Upper lobe of right lung (tissue), 1 donor: Measurements from ENCODE around the gene LSM4. TPM values are rescaled to one million over a fixed set of nuclear protein-coding genes. Genes with fewer than 3 reads are reported as not detected.

ENCODE experiments used
- ATAC-seq: fragments of 200-7000 bp; cut with Tn5 transposase; one replicate; pipeline ENCODE4 v1.9.1; 2020; ENCODE audit warnings: mild to moderate bottlenecking, moderate library complexity
- DNase-seq: peaks from one replicate; pipeline ENCODE4 v3.0.0-alpha.2; 2020
- H3K27ac ChIP-seq: fragments of 200-600 bp; one replicate; pipeline ENCODE4 v1.8.0; 2022
- H3K27me3 ChIP-seq: fragments of 200-600 bp; one replicate; pipeline ENCODE4 v1.8.0; 2022; ENCODE audit warnings: mild to moderate bottlenecking
- H3K36me3 ChIP-seq: fragments of 200-600 bp; one replicate; pipeline ENCODE4 v1.8.0; 2022
- H3K4me1 ChIP-seq: fragments of 200-600 bp; one replicate; pipeline ENCODE4 v1.8.0; 2022
- H3K4me3 ChIP-seq: fragments of 200-600 bp; one replicate; pipeline ENCODE4 v1.8.0; 2022; ENCODE audit warnings: mild to moderate bottlenecking
- H3K9me3 ChIP-seq: fragments of 200-600 bp; one replicate; pipeline ENCODE4 v1.8.0; 2022
- intact Hi-C: fragments of 100-400 bp; cut with DNase I; formaldehyde crosslinking; loops from one replicate; pipeline ENCODE4 v1.11.0; 2022
- total RNA-seq: library from RNA; stranded (reverse); fragmentation: NEBNext Ultra II Directional; extraction: Animal tissue kit (Norgen Biotek cat#: 25700); gene quantifications from one replicate; pipeline ENCODE4 v1.2.1, GENCODE V29; 2021
- TF ChIP-seq, protein P1 (sequence below): fragments of 200-600 bp; IDR thresholded peaks from one replicate; pipeline ENCODE4 v1.8.0; 2022; ENCODE audit warnings: antibody characterized with exemption
- donor health status: DM: no; HTN: yes; CAD: no; lungs with severe emphysema.

LSM4 gene
- total RNA-seq, 1 donor from 2014 or later = 76.9 TPM

DNA sequence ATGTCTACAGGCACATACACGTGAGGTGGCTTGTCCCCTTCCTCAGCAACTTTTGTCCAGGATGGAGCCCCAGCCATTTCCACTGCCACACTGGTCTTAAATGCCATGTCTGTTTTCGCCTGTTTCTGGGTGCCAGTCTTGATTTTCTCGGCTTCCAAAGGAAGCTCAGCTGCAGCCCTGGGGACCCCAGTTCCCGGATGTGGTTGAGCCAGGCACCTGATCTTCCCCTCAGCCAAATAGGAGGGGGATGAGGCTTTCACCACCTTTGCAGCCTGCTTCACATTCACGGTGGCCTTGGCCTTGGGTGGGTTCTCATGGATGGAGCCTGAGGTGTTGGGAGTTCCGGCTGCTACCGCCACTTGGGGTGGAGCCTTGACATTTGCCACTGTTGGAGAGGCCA lies 57.3 kb downstream of the LSM4 start:
- DNase-seq (no peak), ATAC-seq (no peak)
- no peaks in the 10 kb centered on the region for H3K4me1 ChIP-seq
- no peaks in the 10 kb centered on the region for H3K27me3 ChIP-seq
- no peak overlapping the region for H3K27ac ChIP-seq
- intact Hi-C loops = no loop called here
- H3K36me3 ChIP-seq = peaks cover 18% of the 10 kb centered on the region
- no peak overlapping the region for H3K4me3 ChIP-seq
- no peaks in the 10 kb centered on the region for H3K9me3 ChIP-seq
- TF ChIP-seq, protein P1, sequence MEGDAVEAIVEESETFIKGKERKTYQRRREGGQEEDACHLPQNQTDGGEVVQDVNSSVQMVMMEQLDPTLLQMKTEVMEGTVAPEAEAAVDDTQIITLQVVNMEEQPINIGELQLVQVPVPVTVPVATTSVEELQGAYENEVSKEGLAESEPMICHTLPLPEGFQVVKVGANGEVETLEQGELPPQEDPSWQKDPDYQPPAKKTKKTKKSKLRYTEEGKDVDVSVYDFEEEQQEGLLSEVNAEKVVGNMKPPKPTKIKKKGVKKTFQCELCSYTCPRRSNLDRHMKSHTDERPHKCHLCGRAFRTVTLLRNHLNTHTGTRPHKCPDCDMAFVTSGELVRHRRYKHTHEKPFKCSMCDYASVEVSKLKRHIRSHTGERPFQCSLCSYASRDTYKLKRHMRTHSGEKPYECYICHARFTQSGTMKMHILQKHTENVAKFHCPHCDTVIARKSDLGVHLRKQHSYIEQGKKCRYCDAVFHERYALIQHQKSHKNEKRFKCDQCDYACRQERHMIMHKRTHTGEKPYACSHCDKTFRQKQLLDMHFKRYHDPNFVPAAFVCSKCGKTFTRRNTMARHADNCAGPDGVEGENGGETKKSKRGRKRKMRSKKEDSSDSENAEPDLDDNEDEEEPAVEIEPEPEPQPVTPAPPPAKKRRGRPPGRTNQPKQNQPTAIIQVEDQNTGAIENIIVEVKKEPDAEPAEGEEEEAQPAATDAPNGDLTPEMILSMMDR = no peak

DNA sequence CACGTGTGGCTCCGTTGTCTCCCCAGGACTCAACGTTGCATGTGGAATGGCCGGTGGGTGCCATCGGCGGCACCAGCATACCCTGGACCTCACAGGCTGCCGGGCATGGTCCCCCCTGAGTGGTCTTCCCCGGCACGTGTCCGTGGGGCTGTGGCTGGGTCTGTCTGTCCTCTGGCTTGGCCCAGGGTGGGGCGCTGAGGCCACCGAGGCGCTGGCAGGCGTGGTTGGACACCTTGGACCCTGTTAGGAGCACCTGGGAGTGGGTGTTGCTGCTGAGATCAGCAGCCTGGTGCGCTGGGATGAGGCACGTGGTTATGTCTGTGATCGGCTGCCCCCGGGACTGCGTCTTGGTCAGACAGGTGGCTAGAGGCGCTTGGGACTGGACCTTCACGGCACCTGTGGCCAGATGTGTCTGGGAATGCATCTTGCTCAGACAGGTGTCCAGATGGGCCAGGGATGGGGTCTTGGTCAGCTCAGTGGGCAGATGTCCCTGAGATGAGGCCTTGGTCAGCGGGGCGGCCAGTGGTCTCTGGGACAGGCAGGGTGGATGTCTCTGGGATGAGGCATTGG lies 57.8 kb downstream of the LSM4 start:
- no peak overlapping the region for H3K27ac ChIP-seq
- no peak overlapping the region for H3K4me3 ChIP-seq
- no peak for ATAC-seq
- H3K4me1 ChIP-seq = no peaks in the 10 kb centered on the region
- no peak for DNase-seq
- no peaks in the 10 kb centered on the region for H3K9me3 ChIP-seq
- intact Hi-C loops = no loop called here
- H3K36me3 ChIP-seq = peaks cover 18% of the 10 kb centered on the region
- TF ChIP-seq, protein P1 = no peak
- no peaks in the 10 kb centered on the region for H3K27me3 ChIP-seq

DNA sequence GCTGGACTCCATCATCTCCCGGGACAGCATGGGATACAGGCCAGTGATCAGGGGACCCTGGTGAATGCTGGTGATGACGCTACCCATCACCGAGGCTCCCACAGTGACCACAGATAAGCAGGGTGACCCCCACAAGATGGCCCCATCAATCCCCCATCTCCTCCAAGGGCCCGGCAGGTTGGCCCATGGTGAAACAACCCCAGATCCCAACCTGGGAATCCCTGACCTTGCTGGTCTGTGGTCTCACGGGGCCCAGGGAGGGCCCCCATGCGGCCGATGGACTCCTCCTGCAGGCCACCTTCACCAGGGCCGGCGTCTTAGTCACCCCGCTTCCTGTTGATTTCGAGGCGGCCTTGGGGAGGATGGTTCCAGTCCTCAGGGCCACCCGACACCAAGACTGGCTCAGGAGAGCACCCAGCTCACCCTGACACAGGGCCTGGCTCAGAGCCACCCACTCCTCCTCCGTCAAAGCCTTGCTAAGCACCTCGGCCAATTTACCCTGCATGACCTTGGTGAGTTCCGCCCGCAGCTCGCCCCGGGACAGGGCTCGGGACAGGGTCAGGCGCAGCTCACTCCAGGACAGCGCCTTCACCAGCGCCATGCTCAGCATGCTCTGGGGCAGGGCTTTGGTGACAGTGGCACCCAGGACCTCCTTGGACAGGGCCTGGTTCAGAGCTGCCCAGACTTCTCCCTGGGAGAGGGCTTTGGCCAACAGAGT lies 58.6 kb downstream of the LSM4 start:
- TF ChIP-seq, protein P1 = no peak
- H3K27ac ChIP-seq = no peak overlapping the region

DNA sequence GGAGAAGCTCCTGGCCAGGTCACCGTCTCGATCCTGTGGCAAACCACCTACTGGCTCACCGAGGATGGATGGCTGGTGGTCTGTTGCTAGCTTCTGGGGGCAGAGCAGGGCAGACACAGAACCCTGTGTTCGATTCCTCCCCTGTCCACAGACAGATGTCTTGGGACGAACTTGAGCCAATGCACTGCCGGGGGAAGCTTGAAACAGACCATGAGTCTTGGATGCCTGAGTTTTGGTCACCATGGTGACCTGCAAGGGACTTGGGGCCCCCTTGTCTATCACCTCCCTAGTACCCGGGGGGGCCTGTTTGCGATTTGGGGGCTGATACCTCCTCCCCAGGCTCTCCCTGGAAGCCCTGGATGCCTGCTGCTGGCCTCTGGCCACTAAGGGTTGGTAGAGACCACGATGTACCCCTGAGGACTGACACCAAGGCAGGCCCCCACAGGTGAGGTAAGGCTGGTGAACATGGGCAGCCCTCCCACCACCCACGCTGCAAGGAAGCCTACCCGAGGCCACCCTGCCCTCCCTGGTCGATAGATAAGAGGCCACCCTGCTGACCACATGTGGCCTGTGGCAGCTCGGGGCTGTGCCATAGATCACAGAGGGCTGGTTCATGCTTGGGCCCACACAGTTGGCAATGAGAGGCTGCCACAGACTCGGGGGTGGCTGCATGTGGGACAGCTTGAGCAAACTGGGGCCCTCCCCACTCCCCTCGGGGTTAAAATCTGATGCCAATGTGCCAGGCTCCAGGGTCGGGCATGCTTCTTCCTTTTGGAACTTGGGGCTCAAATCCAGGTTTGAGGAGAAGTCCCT lies 59.3 kb downstream of the LSM4 start:
- intact Hi-C loops = no loop called here
- H3K4me1 ChIP-seq = no peaks in the 10 kb centered on the region
- H3K36me3 ChIP-seq = peaks cover 18% of the 10 kb centered on the region
- TF ChIP-seq, protein P1 = no peak
- no peaks in the 10 kb centered on the region for H3K27me3 ChIP-seq
- DNase-seq (no peak), ATAC-seq (no peak)
- H3K9me3 ChIP-seq = no peaks in the 10 kb centered on the region
- no peak overlapping the region for H3K4me3 ChIP-seq
- no peak overlapping the region for H3K27ac ChIP-seq

More for the DNA sequence above, 58.6 kb downstream of the LSM4 start:
- no peak for DNase-seq
- Histone ChIP-seq H3K9me3 (no peaks in the 10 kb centered on the region), H3K4me3 (no peak overlapping the region), H3K4me1 (no peaks in the 10 kb centered on the region), H3K27me3 (no peaks in the 10 kb centered on the region), H3K36me3 (peaks cover 18% of the 10 kb centered on the region)
- intact Hi-C loops = no loop called here
- no peak for ATAC-seq

DNA sequence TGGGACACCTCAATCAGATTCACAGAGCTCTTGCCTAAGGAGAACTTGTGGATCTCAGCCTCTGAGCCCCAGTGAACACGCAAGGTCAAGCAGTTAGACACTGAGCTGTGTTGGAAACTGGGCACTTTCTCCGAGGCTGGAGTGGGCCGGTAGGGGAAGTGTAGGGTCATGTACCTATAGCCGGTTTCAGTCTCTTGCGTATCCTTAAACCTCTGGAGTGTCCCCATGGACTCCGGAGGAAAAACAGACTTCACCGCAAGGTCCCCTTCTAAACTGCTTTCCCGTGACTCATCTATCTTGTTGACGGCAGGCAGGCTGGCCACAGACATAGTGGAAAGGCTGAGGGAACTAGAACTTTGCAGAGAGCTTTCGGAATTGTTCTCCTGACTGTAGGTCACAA lies 60.0 kb downstream of the LSM4 start:
- no peak overlapping the region for H3K4me3 ChIP-seq
- ATAC-seq (no peak), DNase-seq (no peak)
- no peaks in the 10 kb centered on the region for H3K9me3 ChIP-seq
- no peaks in the 10 kb centered on the region for H3K4me1 ChIP-seq
- intact Hi-C loops = no loop called here
- H3K27ac ChIP-seq = no peak overlapping the region
- TF ChIP-seq, protein P1 = no peak
- peaks cover 18% of the 10 kb centered on the region for H3K36me3 ChIP-seq
- H3K27me3 ChIP-seq = no peaks in the 10 kb centered on the region
